ENCODE data around the gene DYNC2H1. TPM values are rescaled to one million over a fixed set of nuclear protein-coding genes. Genes with fewer than 3 reads are reported as not detected.

Gene DYNC2H1
- total RNA-seq, 1 donor from 2014 or later, result 16.2 TPM

DNA sequence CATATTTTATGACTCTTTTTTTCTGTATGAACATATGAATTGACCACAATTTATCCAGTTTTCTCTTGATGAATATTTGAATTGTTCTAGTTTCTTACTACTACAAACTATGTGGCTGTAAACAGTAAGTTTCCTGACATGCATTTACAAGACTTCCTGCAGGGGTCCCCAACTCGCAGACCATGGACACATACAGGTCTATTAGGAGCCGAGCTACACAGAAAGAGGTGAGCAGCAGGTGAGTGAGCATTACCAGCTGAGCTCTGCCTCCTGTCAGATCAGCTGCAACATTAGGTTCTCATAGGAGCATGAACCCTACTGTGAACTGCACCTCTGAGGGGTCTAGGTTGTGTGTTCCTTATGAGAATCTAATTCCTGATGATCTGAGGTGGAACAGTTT, 379.4 kb downstream of the DYNC2H1 start:
- Histone ChIP-seq H3K9me3 (no peaks in the 10 kb centered on the region), H3K4me1 (no peaks in the 10 kb centered on the region), H3K27ac (no peak overlapping the region), H3K4me3 (no peak overlapping the region), H3K27me3 (no peaks in the 10 kb centered on the region), H3K36me3 (no peaks in the 10 kb centered on the region)
- DNase-seq, result no peak
- intact Hi-C loops (cut with DNase I), result no loop called here
- ATAC-seq, result no peak
- TF ChIP-seq CTCF (IDR thresholded peaks at IDR 0.05), result no peak

GRCh38 chr11:103491777-103492176, 382.6 kb downstream of the DYNC2H1 start:
- no peaks in the 10 kb centered on the region for H3K36me3 ChIP-seq
- no peak for TF ChIP-seq CTCF (IDR thresholded peaks at IDR 0.05)
- ATAC-seq (no peak), DNase-seq (no peak)
- H3K4me3 ChIP-seq, result no peak overlapping the region
- H3K27me3 ChIP-seq, result no peaks in the 10 kb centered on the region
- H3K27ac ChIP-seq, result no peak overlapping the region
- intact Hi-C loops (cut with DNase I), result no loop called here
- no peaks in the 10 kb centered on the region for H3K9me3 ChIP-seq
- no peaks in the 10 kb centered on the region for H3K4me1 ChIP-seq

- Histone ChIP-seq H3K27ac (no peak overlapping the region), H3K36me3 (no peaks in the 10 kb centered on the region), H3K4me3 (no peak overlapping the region), H3K27me3 (no peaks in the 10 kb centered on the region), H3K9me3 (no peaks in the 10 kb centered on the region), H3K4me1 (no peaks in the 10 kb centered on the region)
- no peak for TF ChIP-seq CTCF (IDR thresholded peaks at IDR 0.05)
- intact Hi-C loops (cut with DNase I), result no loop called here
- no peak for DNase-seq
- ATAC-seq, result no peak
Measured at GRCh38 chr11:103494491-103494890, 385.3 kb downstream of the DYNC2H1 start.

DNA sequence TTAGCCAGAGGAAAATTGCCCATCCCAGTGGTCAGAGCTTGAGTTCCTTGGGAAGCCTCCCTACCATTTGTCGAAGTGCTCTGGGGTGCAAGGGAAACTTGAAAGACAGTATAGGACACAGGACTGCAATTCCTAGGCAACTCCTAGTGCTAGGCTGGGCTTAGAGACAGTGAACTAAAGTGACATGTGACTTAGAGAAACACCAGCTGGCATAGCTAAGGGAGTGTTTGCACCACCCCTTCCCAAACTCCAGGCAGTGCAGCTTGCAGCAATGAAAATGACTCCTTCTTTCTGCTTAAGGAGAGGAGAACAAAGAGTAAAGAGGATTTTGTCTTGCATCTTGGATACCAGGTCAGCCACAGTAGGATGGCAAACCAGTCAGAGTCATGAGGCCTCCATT, 388.0 kb downstream of the DYNC2H1 start:
- no peaks in the 10 kb centered on the region for H3K27me3 ChIP-seq
- H3K36me3 ChIP-seq, result no peaks in the 10 kb centered on the region
- DNase-seq (no peak), ATAC-seq (no peak)
- no peak overlapping the region for H3K4me3 ChIP-seq
- TF ChIP-seq CTCF (IDR thresholded peaks at IDR 0.05), result no peak
- intact Hi-C loops (cut with DNase I), result no loop called here
- H3K27ac ChIP-seq, result no peak overlapping the region
- no peaks in the 10 kb centered on the region for H3K9me3 ChIP-seq
- no peaks in the 10 kb centered on the region for H3K4me1 ChIP-seq

- Histone ChIP-seq H3K27me3 (no peaks in the 10 kb centered on the region), H3K4me1 (no peaks in the 10 kb centered on the region), H3K36me3 (no peaks in the 10 kb centered on the region), H3K27ac (no peak overlapping the region), H3K4me3 (no peak overlapping the region), H3K9me3 (no peaks in the 10 kb centered on the region)
- intact Hi-C loops (cut with DNase I), result no loop called here
- no peak for TF ChIP-seq CTCF (IDR thresholded peaks at IDR 0.05)
- ATAC-seq, result no peak
- DNase-seq, result no peak
Measured at GRCh38 chr11:103499710-103500340, 390.6 kb downstream of the DYNC2H1 start.

DNA sequence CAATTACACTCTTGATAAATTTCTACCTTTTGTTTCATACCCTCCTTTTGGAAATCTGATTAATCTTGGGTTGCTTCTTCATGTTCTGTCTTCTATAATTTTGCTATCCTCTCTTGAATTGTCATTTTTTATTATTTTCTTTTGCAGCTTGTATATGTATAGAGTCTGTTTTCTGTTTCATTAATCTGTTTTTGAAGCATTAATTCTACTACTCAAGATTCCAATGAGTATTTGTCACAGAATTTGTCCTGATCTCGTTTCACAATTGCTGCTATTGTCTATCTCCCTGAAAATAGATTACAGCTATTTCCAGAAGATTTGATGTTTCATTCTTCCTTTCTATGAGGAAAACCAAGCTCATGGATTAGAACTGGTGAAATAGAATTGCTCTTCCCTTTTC, 406.1 kb downstream of the DYNC2H1 start:
- no peak for TF ChIP-seq CTCF (IDR thresholded peaks at IDR 0.05)
- DNase-seq (no peak), ATAC-seq (no peak)
- H3K36me3 ChIP-seq, result no peaks in the 10 kb centered on the region
- H3K27me3 ChIP-seq, result no peaks in the 10 kb centered on the region
- H3K9me3 ChIP-seq, result no peaks in the 10 kb centered on the region
- no peak overlapping the region for H3K27ac ChIP-seq
- intact Hi-C loops (cut with DNase I), result no loop called here
- no peaks in the 10 kb centered on the region for H3K4me1 ChIP-seq
- H3K4me3 ChIP-seq, result no peak overlapping the region
